K562 (cell line): ENCODE data around the gene RAP2B. TPM values are rescaled to one million over a fixed set of nuclear protein-coding genes. Genes with fewer than 3 reads are reported as not detected.

ENCODE experiments used
- BACH1 ChIP-seq: fragments of 200-800 bp; sonication (Bioruptor generic); IDR thresholded peaks from 2 replicates; pipeline ENCODE4 v1.6.1; 2016; ENCODE audit warnings: missing genetic modification characterization, missing compliant biosample characterization
- BRCA1 ChIP-seq, 2 experiments: fragments of 450-650 bp in 1 of 2; sonication (generic) in 1 of 2; formaldehyde crosslinking in 1 of 2; IDR thresholded peaks; 2 replicates each; pipeline versions ENCODE4 v1.5.0 to v1.6.1; 2017 to 2020; ENCODE audit warnings: mild to moderate bottlenecking in 1 of 2, missing genetic modification reagents in 1 of 2
- C11orf30 ChIP-seq: fragments of 450-650 bp; IDR thresholded peaks from 2 replicates; pipeline ENCODE4 v1.6.1; 2016; ENCODE audit warnings: low read depth, mild to moderate bottlenecking
- CCAR2 ChIP-seq: fragments of 200-400 bp; formaldehyde crosslinking; IDR thresholded peaks from 2 replicates; pipeline ENCODE4 v1.6.1; 2017; ENCODE audit warnings: mild to moderate bottlenecking, low read depth, low read length
- CXXC5 ChIP-seq: fragments of 250-450 bp; sonication (Bioruptor Pico); IDR thresholded peaks from 2 replicates; pipeline ENCODE4 v1.8.0; 2022; ENCODE audit warnings: inconsistent platforms, mild to moderate bottlenecking, moderate library complexity
- FIP1L1 ChIP-seq: fragments of 200-400 bp; formaldehyde crosslinking; IDR thresholded peaks from 2 replicates; pipeline ENCODE4 v1.6.1; 2018; ENCODE audit warnings: mild to moderate bottlenecking, low read depth, low read length; ENCODE audit not compliant: poor library complexity, severe bottlenecking
- FOS ChIP-seq: IDR thresholded peaks from 3 replicates; pipeline ENCODE4 v1.6.1; 2011; ENCODE audit not compliant: insufficient read length; ENCODE audit errors: extremely low read depth
- NFE2 ChIP-seq: IDR thresholded peaks from 2 replicates; pipeline ENCODE4 v1.6.1; 2014; ENCODE audit warnings: antibody characterized with exemption, low read depth
- NR2F6 ChIP-seq: fragments of 450-650 bp; formaldehyde crosslinking; IDR thresholded peaks from 2 replicates; pipeline ENCODE4 v1.4.0; 2020; ENCODE audit warnings: mild to moderate bottlenecking
- NR3C1 ChIP-seq: sonication (generic); formaldehyde crosslinking; IDR thresholded peaks from 2 replicates; pipeline ENCODE4 v1.8.1; 2022; ENCODE audit warnings: missing genetic modification reagents
- PTRF ChIP-seq: fragments of 450-650 bp; IDR thresholded peaks from 2 replicates; pipeline ENCODE4 v1.6.1; 2016; ENCODE audit warnings: mild to moderate bottlenecking, missing genetic modification characterization, missing compliant biosample characterization
- RBBP5 ChIP-seq: fragments of 200-600 bp; sonication (generic); IDR thresholded peaks from 2 replicates; pipeline ENCODE4 v1.6.1; 2012; ENCODE audit warnings: borderline replicate concordance, mild to moderate bottlenecking, low read length, control low read depth, inconsistent platforms; ENCODE audit not compliant: insufficient read depth, poor library complexity, severe bottlenecking
- STAG1 ChIP-seq: sonication (generic); formaldehyde crosslinking; IDR thresholded peaks from 2 replicates; pipeline ENCODE4 v1.5.0; 2020; ENCODE audit warnings: missing genetic modification reagents, borderline replicate concordance
- ZFPM2 ChIP-seq: fragments of 250-450 bp; sonication (Bioruptor Pico); IDR thresholded peaks from 2 replicates; pipeline ENCODE4 v1.5.1; 2022; ENCODE audit warnings: mild to moderate bottlenecking
- ZNF143 ChIP-seq: sonication (generic); formaldehyde crosslinking; IDR thresholded peaks from 2 replicates; pipeline ENCODE4 v1.9.0; 2022; ENCODE audit warnings: mild to moderate bottlenecking, missing genetic modification reagents
- ZNF175 ChIP-seq: fragments of 200-800 bp; sonication (Bioruptor generic); IDR thresholded peaks from 2 replicates; pipeline ENCODE4 v1.6.1; 2016; ENCODE audit warnings: low read depth, mild to moderate bottlenecking, missing genetic modification characterization, missing compliant biosample characterization
- ZNF274 ChIP-seq: IDR thresholded peaks from 2 replicates; pipeline ENCODE4 v1.6.1; 2011; ENCODE audit warnings: low read depth, mild to moderate bottlenecking, low read length, moderate library complexity, borderline replicate concordance
- ZNF551 ChIP-seq: fragments of 250-450 bp; sonication (Bioruptor Pico); IDR thresholded peaks from 2 replicates; pipeline ENCODE4 v1.5.0; 2021; ENCODE audit warnings: mild to moderate bottlenecking, moderate library complexity
- polyA plus RNA-seq, 8 experiments: library from polyadenylated mRNA; depleted of rRNA in 4 of 8; stranded (reverse) in 5 of 8; unstranded in 3 of 8; fragments of >200 nt; fragmentation: Nextera tagmentation in 2 of 8; fragmentation: Illumina TruSeq in 1 of 8; extraction: Ambion mirVana in 2 of 8; extraction: Trizol in 1 of 8; gene quantifications; 2 replicates each; pipeline versions ENCODE4 v1.2.1 to v1.2.3, GENCODE V29; 2011 to 2014; ENCODE audit warnings: inconsistent platforms in 1 of 8, missing spikeins in 1 of 8
- total RNA-seq, 7 experiments: library from RNA; depleted of rRNA in 6 of 7; stranded (reverse); fragments of >200 nt in 6 of 7; fragmentation: Illumina TruSeq in 2 of 7; extraction: Trizol in 2 of 7; gene quantifications; 2 replicates each; pipeline versions ENCODE4 v1.2.1 to v1.2.3, GENCODE V29; 2011 to 2021; ENCODE audit warnings: low replicate concordance in 1 of 7
- TF ChIP-seq, protein P1 (sequence below): fragments of 450-650 bp; IDR thresholded peaks from 2 replicates; pipeline ENCODE4 v1.7.1; 2018; ENCODE audit warnings: mild to moderate bottlenecking, low read depth; ENCODE audit not compliant: partially characterized antibody
- TF ChIP-seq, protein P2 (sequence below): IDR thresholded peaks from 2 replicates; pipeline ENCODE4 v1.6.1; 2014; ENCODE audit warnings: antibody characterized with exemption
- TF ChIP-seq, protein P3 (sequence below): fragments of 250-450 bp; sonication (Bioruptor Pico); IDR thresholded peaks from 2 replicates; pipeline ENCODE4 v1.8.0; 2022; ENCODE audit warnings: moderate library complexity, mild to moderate bottlenecking, inconsistent platforms
- TF ChIP-seq, protein P4 (sequence below): conservative IDR thresholded peaks from 2 replicates; pipeline ENCODE4 v1.6.1; 2011; ENCODE audit warnings: low read depth, mild to moderate bottlenecking, low read length; ENCODE audit not compliant: control insufficient read depth

The RAP2B gene
- total and polyA plus RNA-seq, 9 of the 15 experiments (the other 6 are each of a cell fraction or from before 2014, with no cell fraction given), result 9.4 to 31.2 (median 15.8) TPM

DNA sequence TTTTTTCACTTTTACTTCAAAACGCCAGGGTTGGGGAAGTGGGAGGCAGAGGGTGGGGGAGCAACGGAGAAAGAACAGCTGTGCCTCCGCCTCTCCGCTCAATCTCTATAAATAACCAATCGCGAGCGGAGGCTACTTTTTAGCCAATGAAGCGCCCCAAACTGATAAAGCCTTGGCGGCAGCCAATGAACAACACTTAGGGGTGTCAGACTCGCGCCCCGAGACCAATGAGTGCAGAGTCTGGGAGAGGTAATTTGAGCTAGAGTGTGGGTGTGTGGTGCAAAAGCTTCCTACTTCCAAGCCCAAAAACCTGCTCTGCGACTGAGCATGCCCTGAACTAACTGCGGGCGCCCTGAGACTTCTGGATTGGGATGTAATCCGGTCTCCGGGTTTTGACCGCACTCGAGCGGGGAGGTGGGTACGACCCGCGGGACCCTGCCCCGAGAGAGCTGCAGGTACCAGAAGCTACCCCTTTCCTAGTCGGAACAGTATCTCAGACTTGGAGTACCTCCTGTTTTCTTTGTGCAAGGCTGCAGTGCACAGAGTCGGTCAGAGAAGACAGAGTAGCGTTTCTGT lies 800 bp upstream of the RAP2B start (continued):
- TF ChIP-seq, protein P1, sequence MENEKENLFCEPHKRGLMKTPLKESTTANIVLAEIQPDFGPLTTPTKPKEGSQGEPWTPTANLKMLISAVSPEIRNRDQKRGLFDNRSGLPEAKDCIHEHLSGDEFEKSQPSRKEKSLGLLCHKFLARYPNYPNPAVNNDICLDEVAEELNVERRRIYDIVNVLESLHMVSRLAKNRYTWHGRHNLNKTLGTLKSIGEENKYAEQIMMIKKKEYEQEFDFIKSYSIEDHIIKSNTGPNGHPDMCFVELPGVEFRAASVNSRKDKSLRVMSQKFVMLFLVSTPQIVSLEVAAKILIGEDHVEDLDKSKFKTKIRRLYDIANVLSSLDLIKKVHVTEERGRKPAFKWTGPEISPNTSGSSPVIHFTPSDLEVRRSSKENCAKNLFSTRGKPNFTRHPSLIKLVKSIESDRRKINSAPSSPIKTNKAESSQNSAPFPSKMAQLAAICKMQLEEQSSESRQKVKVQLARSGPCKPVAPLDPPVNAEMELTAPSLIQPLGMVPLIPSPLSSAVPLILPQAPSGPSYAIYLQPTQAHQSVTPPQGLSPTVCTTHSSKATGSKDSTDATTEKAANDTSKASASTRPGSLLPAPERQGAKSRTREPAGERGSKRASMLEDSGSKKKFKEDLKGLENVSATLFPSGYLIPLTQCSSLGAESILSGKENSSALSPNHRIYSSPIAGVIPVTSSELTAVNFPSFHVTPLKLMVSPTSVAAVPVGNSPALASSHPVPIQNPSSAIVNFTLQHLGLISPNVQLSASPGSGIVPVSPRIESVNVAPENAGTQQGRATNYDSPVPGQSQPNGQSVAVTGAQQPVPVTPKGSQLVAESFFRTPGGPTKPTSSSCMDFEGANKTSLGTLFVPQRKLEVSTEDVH, result no peak
- no peak for TF ChIP-seq NR2F6 (CRISPR knock-in tag)
- peak; percentile 94 for TF ChIP-seq FOS
- no peak for TF ChIP-seq BRCA1 (IDR thresholded peaks at IDR 0.05)
- no peak for TF ChIP-seq BRCA1 (CRISPR knock-in tag; IDR thresholded peaks at IDR 0.05)
- no peak for TF ChIP-seq ZFPM2 (CRISPR knock-in tag)
- TF ChIP-seq, protein P2, sequence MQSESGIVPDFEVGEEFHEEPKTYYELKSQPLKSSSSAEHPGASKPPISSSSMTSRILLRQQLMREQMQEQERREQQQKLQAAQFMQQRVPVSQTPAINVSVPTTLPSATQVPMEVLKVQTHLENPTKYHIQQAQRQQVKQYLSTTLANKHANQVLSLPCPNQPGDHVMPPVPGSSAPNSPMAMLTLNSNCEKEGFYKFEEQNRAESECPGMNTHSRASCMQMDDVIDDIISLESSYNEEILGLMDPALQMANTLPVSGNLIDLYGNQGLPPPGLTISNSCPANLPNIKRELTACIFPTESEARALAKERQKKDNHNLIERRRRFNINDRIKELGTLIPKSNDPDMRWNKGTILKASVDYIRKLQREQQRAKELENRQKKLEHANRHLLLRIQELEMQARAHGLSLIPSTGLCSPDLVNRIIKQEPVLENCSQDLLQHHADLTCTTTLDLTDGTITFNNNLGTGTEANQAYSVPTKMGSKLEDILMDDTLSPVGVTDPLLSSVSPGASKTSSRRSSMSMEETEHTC, result no peak
- 0 out of 2 replicates have a peak, but pooled peaks have one; percentile 46 for TF ChIP-seq ZNF175 (CRISPR knock-in tag)
- TF ChIP-seq NFE2, result no peak
- no peak for TF ChIP-seq FIP1L1
- TF ChIP-seq NR3C1, result no peak
- TF ChIP-seq ZNF143, result no peak
- TF ChIP-seq, protein P3, sequence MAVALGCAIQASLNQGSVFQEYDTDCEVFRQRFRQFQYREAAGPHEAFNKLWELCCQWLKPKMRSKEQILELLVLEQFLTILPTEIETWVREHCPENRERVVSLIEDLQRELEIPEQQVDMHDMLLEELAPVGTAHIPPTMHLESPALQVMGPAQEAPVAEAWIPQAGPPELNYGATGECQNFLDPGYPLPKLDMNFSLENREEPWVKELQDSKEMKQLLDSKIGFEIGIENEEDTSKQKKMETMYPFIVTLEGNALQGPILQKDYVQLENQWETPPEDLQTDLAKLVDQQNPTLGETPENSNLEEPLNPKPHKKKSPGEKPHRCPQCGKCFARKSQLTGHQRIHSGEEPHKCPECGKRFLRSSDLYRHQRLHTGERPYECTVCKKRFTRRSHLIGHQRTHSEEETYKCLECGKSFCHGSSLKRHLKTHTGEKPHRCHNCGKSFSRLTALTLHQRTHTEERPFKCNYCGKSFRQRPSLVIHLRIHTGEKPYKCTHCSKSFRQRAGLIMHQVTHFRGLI, result no peak
- peak; percentile 19 for TF ChIP-seq RBBP5
- no peak for TF ChIP-seq ZNF551 (CRISPR knock-in tag)
- no peak for TF ChIP-seq C11orf30
- TF ChIP-seq CXXC5, result peak; percentile 58
- TF ChIP-seq STAG1 (CRISPR knock-in tag), result no peak
- no peak for TF ChIP-seq PTRF
- no peak for TF ChIP-seq CCAR2
- TF ChIP-seq ZNF274, result no peak
- TF ChIP-seq, protein P4, sequence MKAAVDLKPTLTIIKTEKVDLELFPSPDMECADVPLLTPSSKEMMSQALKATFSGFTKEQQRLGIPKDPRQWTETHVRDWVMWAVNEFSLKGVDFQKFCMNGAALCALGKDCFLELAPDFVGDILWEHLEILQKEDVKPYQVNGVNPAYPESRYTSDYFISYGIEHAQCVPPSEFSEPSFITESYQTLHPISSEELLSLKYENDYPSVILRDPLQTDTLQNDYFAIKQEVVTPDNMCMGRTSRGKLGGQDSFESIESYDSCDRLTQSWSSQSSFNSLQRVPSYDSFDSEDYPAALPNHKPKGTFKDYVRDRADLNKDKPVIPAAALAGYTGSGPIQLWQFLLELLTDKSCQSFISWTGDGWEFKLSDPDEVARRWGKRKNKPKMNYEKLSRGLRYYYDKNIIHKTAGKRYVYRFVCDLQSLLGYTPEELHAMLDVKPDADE, result 0 out of 2 replicates have a peak, but pooled peaks have one; percentile 21
- peak; percentile 55; the same call in 1 of the 2 replicates for TF ChIP-seq BACH1
